Prostate gland (tissue), 2 donors: ENCODE results near the gene ARL14EPL.

Experiments used
- CTCF ChIP-seq, 4 experiments: fragments of 200-600 bp in 2 of 4; fragments of 450-650 bp in 2 of 4; sonication (generic) in 2 of 4; IDR thresholded peaks; 1 replicate in 3 of 4; 2 replicates in 1 of 4; pipeline ENCODE4 v1.5.1; 2016 to 2019; ENCODE audit warnings: antibody characterized with exemption in 4 of 4, mild to moderate bottlenecking in 2 of 4, moderate library complexity in 2 of 4
- POLR2A ChIP-seq: fragments of 450-650 bp; IDR thresholded peaks from one replicate; pipeline ENCODE4 v1.6.1; 2016; ENCODE audit warnings: antibody characterized with exemption, mild to moderate bottlenecking

- TF ChIP-seq CTCF (IDR thresholded peaks at IDR 0.05) (no peak), POLR2A (no peak)
Measured at GRCh38 chr5:116002116-116002906, 30.0 kb upstream of the ARL14EPL start.
